Endothelial cell of umbilical vein (primary cell): ENCODE data around the gene RAI1. TPM values are rescaled to one million over a fixed set of nuclear protein-coding genes. Genes with fewer than 3 reads are reported as not detected.

Experiments
- BruUV-seq: library from RNA; stranded (reverse); fragments of 400-500 nt; replicated peaks from 2 replicates; lab custom pipeline; 2021; lab: Mats Ljungman, UMichigan
- CTCF ChIA-PET: fragments of 300-600, 350-600 bp; sonication (Branson Sonifier 250); formaldehyde crosslinking; loops from one replicate; lab custom pipeline; 2021; ENCODE audit warnings: antibody characterized with exemption, inconsistent platforms; lab: Charles Lee
- POLR2A ChIA-PET: fragments of 300-600, 350-600 bp; sonication (Branson Sonifier 250); formaldehyde crosslinking; loops from one replicate; lab custom pipeline; 2021; ENCODE audit warnings: antibody characterized with exemption, inconsistent platforms; lab: Charles Lee
- DNase-seq: peaks from one replicate; pipeline ENCODE4 v3.0.0-alpha.2; 2011; ENCODE audit warnings: low read depth, low spot score
- FAIRE-seq: peaks from 2 replicates; lab custom pipeline; 2011; peaks lifted over from hg19 to GRCh38; lab: Jason Lieb, UNC
- H2AFZ ChIP-seq: 2 replicates; pipeline ENCODE4 v1.6.0; 2012; ENCODE audit warnings: low read depth, low read length, control low read depth, inconsistent platforms
- H3K27ac ChIP-seq: 2 replicates; pipeline ENCODE4 v1.5.1; 2011; ENCODE audit warnings: low read depth, mild to moderate bottlenecking, control low read depth, low read length, moderate library complexity; ENCODE audit not compliant: insufficient read depth
- H3K27me3 ChIP-seq, 2 experiments: 2 replicates each; pipeline versions ENCODE4 v1.6.0 to v1.6.1; 2011; ENCODE audit warnings: low read length in 2 of 2, mixed read lengths in 1 of 2; ENCODE audit not compliant: control insufficient read depth in 2 of 2, insufficient read depth in 2 of 2
- H3K36me3 ChIP-seq, 2 experiments: 2 replicates in 1 of 2; 3 replicates in 1 of 2; pipeline ENCODE4 v1.5.1; 2011; ENCODE audit warnings: low read length in 2 of 2, mild to moderate bottlenecking in 1 of 2, moderate library complexity in 1 of 2; ENCODE audit not compliant: control insufficient read depth in 2 of 2, insufficient read depth in 2 of 2; ENCODE audit errors: extremely low read depth in 1 of 2
- H3K4me1 ChIP-seq: 3 replicates; pipeline ENCODE4 v1.5.1; 2011; ENCODE audit warnings: mild to moderate bottlenecking, low read length; ENCODE audit not compliant: control insufficient read depth, insufficient read depth; ENCODE audit errors: extremely low read depth
- H3K4me2 ChIP-seq: 2 replicates; pipeline ENCODE4 v1.6.1; 2011; ENCODE audit warnings: low read length, control low read depth, mixed read lengths; ENCODE audit not compliant: insufficient read depth
- H3K4me3 ChIP-seq, 3 experiments: fragments of 200-600 bp in 1 of 3; sonication (generic), shearing (Covaris generic) in 1 of 3; replicated peaks in 1 of 3; 2 replicates each; pipeline ENCODE4 v1.5.1; 2011 to 2016; ENCODE audit warnings: control low read depth in 3 of 3, low read length in 3 of 3, mild to moderate bottlenecking in 2 of 3, inconsistent platforms in 1 of 3, low read depth in 1 of 3, moderate library complexity in 1 of 3; ENCODE audit not compliant: insufficient read depth in 1 of 3
- H3K79me2 ChIP-seq: 2 replicates; pipeline ENCODE4 v1.6.0; 2012; ENCODE audit warnings: low read length, inconsistent platforms; ENCODE audit not compliant: control insufficient read depth, insufficient read depth
- H3K9ac ChIP-seq: replicated peaks from 2 replicates; pipeline ENCODE3; 2011; ENCODE audit warnings: low read length, control low read depth; ENCODE audit not compliant: insufficient read depth; ENCODE audit errors: extremely low read depth
- H3K9me1 ChIP-seq: replicated peaks from 3 replicates; pipeline ENCODE4 v1.6.0; 2011; ENCODE audit warnings: mild to moderate bottlenecking, low read length; ENCODE audit not compliant: control insufficient read depth, insufficient read depth; ENCODE audit errors: extremely low read depth
- H3K9me3 ChIP-seq: replicated peaks from 2 replicates; pipeline ENCODE4 v1.5.1; 2012; ENCODE audit warnings: low read length, inconsistent platforms; ENCODE audit not compliant: control insufficient read depth, insufficient read depth
- H4K20me1 ChIP-seq: replicated peaks from 2 replicates; pipeline ENCODE3; 2011; ENCODE audit warnings: mild to moderate bottlenecking, low read length; ENCODE audit not compliant: control insufficient read depth, insufficient read depth; ENCODE audit errors: extremely low read depth
- EZH2 ChIP-seq: IDR thresholded peaks from 2 replicates; pipeline ENCODE4 v1.6.1; 2012; ENCODE audit warnings: borderline replicate concordance, low read depth, mild to moderate bottlenecking, moderate library complexity, low read length, inconsistent platforms; ENCODE audit not compliant: severe bottlenecking
- FOS ChIP-seq: IDR thresholded peaks from 2 replicates; pipeline ENCODE4 v1.6.1; 2011; ENCODE audit warnings: mild to moderate bottlenecking, low read length, moderate library complexity, borderline replicate concordance; ENCODE audit not compliant: insufficient read depth
- GATA2 ChIP-seq: IDR thresholded peaks from 2 replicates; pipeline ENCODE4 v1.7.0; 2011; ENCODE audit warnings: low read depth, mild to moderate bottlenecking, moderate library complexity, mixed read lengths, low read length; ENCODE audit not compliant: insufficient read length, insufficient read depth
- JUN ChIP-seq: IDR thresholded peaks from 2 replicates; pipeline ENCODE4 v1.6.1; 2011; ENCODE audit warnings: borderline replicate concordance, low read depth; ENCODE audit not compliant: insufficient read length, insufficient read depth
- MAX ChIP-seq: IDR thresholded peaks from 2 replicates; pipeline ENCODE4 v1.6.1; 2011; ENCODE audit not compliant: insufficient read depth, insufficient read length
- MYC ChIP-seq: IDR thresholded peaks from one replicate; pipeline ENCODE4 v1.6.1; 2011; ENCODE audit warnings: mild to moderate bottlenecking, low read depth, low read length
- POLR2A ChIP-seq: IDR thresholded peaks from 2 replicates; pipeline ENCODE4 v1.6.1; 2012; ENCODE audit warnings: low read depth, mild to moderate bottlenecking, control low read depth, low read length
- POLR2AphosphoS5 ChIP-seq: IDR thresholded peaks from 2 replicates; pipeline ENCODE4 v1.6.1; 2012; ENCODE audit warnings: low read depth, mild to moderate bottlenecking, control low read depth, low read length, moderate library complexity; ENCODE audit not compliant: insufficient read depth
- dilution Hi-C: fragments of 300-500 bp; cut with MboI; formaldehyde crosslinking; loops from one replicate; pipeline ENCODE4 v1.15.0; 2019; ENCODE audit warnings: low sequenced_read_pairs; ENCODE audit not compliant: extremely low pct_ligation_motif_present
- intact Hi-C: fragments of 100-400 bp; cut with micrococcal nuclease; formaldehyde crosslinking; loops from one replicate; pipeline ENCODE4 v1.10.0; 2022
- polyA plus RNA-seq, 4 experiments: library from polyadenylated mRNA; depleted of rRNA in 3 of 4; stranded (reverse) in 3 of 4; unstranded in 1 of 4; fragments of >200 nt; gene quantifications; 2 replicates each; pipeline versions ENCODE4 v1.2.1 to v1.2.3, GENCODE V29; 2011 to 2012; ENCODE audit warnings: missing spikeins in 1 of 4
- total RNA-seq: library from RNA; stranded (reverse); gene quantifications from 2 replicates; pipeline ENCODE4 v1.2.3, GENCODE V29; 2021
- TF ChIP-seq, protein P1 (sequence below), 2 donors: IDR thresholded peaks; 1 replicate in 1 of 2; 2 replicates in 1 of 2; pipeline ENCODE4 v1.5.1; 2011; ENCODE audit warnings: low read length in 2 of 2, mild to moderate bottlenecking in 2 of 2, moderate library complexity in 2 of 2, control low read depth in 1 of 2, inconsistent platforms in 1 of 2, low read depth in 1 of 2; ENCODE audit not compliant: insufficient read depth in 1 of 2; ENCODE audit errors: extremely low read depth in 1 of 2

Gene RAI1
- total and polyA plus RNA-seq, 2 donors (not counting 3 experiments of a cell fraction or from before 2014, with no cell fraction given): 7.8 to 43.3 TPM

GRCh38 chr17:17857496-17857895 lies 176.2 kb downstream of the RAI1 start:
- no peaks in the 10 kb centered on the region for H3K9me3 ChIP-seq
- FAIRE-seq: no peak
- H3K4me3 ChIP-seq: no peak overlapping the region
- no peaks in the 10 kb centered on the region for H3K79me2 ChIP-seq
- H3K36me3 ChIP-seq: no peaks in the 10 kb centered on the region
- TF ChIP-seq EZH2: no peak
- TF ChIP-seq MYC: no peak
- no peak for TF ChIP-seq JUN
- no peak for TF ChIP-seq POLR2A
- no peak for TF ChIP-seq MAX
- no peak for TF ChIP-seq GATA2
- no peak for TF ChIP-seq POLR2AphosphoS5
- TF ChIP-seq, protein P1, sequence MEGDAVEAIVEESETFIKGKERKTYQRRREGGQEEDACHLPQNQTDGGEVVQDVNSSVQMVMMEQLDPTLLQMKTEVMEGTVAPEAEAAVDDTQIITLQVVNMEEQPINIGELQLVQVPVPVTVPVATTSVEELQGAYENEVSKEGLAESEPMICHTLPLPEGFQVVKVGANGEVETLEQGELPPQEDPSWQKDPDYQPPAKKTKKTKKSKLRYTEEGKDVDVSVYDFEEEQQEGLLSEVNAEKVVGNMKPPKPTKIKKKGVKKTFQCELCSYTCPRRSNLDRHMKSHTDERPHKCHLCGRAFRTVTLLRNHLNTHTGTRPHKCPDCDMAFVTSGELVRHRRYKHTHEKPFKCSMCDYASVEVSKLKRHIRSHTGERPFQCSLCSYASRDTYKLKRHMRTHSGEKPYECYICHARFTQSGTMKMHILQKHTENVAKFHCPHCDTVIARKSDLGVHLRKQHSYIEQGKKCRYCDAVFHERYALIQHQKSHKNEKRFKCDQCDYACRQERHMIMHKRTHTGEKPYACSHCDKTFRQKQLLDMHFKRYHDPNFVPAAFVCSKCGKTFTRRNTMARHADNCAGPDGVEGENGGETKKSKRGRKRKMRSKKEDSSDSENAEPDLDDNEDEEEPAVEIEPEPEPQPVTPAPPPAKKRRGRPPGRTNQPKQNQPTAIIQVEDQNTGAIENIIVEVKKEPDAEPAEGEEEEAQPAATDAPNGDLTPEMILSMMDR (IDR thresholded peaks at IDR 0.05; ENCODE audit: extremely low read depth in 1 of 2, insufficient read depth in 1 of 2, low read depth in 1 of 2, low read length in 2 of 2): no peak
- TF ChIP-seq FOS: no peak
- POLR2A ChIA-PET: no interaction called here
- dilution Hi-C loops: no loop called here
- no TSS peak for BruUV-seq
- H3K4me1 ChIP-seq: no peaks in the 10 kb centered on the region
- H3K9ac ChIP-seq: no peak overlapping the region
- H4K20me1 ChIP-seq: no peaks in the 10 kb centered on the region
- H3K9me1 ChIP-seq: no peaks in the 10 kb centered on the region
- H3K4me2 ChIP-seq: no peak overlapping the region
- H3K27ac ChIP-seq: no peak overlapping the region
- no peak overlapping the region for H2AFZ ChIP-seq
- no peaks in the 10 kb centered on the region for H3K27me3 ChIP-seq
- intact Hi-C loops: no loop called here
- no peak for DNase-seq
- CTCF ChIA-PET: interaction anchor here (0.6 kb wide), 1 partner anchor 49 kb away, joined by 3 read pairs; no protein-coding TSS in a partner anchor
